ENCODE results near the gene CDC42EP4.

The CDC42EP4 gene

GRCh38 chr17:73278465-73279453 is 33.0 kb downstream of the CDC42EP4 start (continued):
- peak; percentile 26; the same call in 1 of the 2 replicates for TF ChIP-seq ZNF580 (tag by site-specific recombination; IDR thresholded peaks at IDR 0.05)
- no peak for TF ChIP-seq GLI2 (tag by site-specific recombination; IDR thresholded peaks at IDR 0.05; ENCODE audit: borderline replicate concordance, low read depth)
- TF ChIP-seq ZIC2 (tag by site-specific recombination; IDR thresholded peaks at IDR 0.05): peak; percentile 33
- no peak for TF ChIP-seq ZNF248 (tag by site-specific recombination; IDR thresholded peaks at IDR 0.05)
- TF ChIP-seq ZNF155 (tag by site-specific recombination; IDR thresholded peaks at IDR 0.05): no peak
- peak; percentile 31 for TF ChIP-seq ZNF366 (tag by site-specific recombination; conservative IDR thresholded peaks at IDR 0.05)
- TF ChIP-seq ZBTB8A (tag by site-specific recombination; IDR thresholded peaks at IDR 0.05): peak; percentile 55
- TF ChIP-seq EGR2 (tag by site-specific recombination; IDR thresholded peaks at IDR 0.05; ENCODE audit: low read depth): no peak
- peak; percentile 54 for TF ChIP-seq WT1 (tag by site-specific recombination; IDR thresholded peaks at IDR 0.05)
- peak; percentile 17; the same call in 1 of the 2 replicates for TF ChIP-seq ZBTB20 (tag by site-specific recombination; IDR thresholded peaks at IDR 0.05)
- TF ChIP-seq, protein P1, sequence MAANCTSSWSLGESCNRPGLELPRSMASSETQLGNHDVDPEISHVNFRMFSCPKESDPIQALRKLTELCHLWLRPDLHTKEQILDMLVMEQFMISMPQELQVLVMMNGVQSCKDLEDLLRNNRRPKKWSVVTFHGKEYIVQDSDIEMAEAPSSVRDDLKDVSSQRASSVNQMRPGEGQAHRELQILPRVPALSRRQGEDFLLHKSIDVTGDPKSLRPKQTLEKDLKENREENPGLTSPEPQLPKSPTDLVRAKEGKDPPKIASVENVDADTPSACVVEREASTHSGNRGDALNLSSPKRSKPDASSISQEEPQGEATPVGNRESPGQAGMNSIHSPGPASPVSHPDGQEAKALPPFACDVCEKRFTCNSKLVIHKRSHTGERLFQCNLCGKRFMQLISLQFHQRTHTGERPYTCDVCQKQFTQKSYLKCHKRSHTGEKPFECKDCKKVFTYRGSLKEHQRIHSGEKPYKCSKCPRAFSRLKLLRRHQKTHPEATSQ (tag by site-specific recombination; IDR thresholded peaks at IDR 0.05): 0 out of 2 replicates have a peak, but pooled peaks have one; percentile 11
- TF ChIP-seq ZNF785 (tag by site-specific recombination; IDR thresholded peaks at IDR 0.05): no peak
- peak; percentile 17; the same call in 1 of the 2 replicates for TF ChIP-seq ZNF423 (tag by site-specific recombination; IDR thresholded peaks at IDR 0.05)
- peak; percentile 51 for TF ChIP-seq ZBTB48 (tag by site-specific recombination; IDR thresholded peaks at IDR 0.05)
- no peak for TF ChIP-seq SP3 (tag by site-specific recombination; IDR thresholded peaks at IDR 0.05)
- TF ChIP-seq, protein P2, sequence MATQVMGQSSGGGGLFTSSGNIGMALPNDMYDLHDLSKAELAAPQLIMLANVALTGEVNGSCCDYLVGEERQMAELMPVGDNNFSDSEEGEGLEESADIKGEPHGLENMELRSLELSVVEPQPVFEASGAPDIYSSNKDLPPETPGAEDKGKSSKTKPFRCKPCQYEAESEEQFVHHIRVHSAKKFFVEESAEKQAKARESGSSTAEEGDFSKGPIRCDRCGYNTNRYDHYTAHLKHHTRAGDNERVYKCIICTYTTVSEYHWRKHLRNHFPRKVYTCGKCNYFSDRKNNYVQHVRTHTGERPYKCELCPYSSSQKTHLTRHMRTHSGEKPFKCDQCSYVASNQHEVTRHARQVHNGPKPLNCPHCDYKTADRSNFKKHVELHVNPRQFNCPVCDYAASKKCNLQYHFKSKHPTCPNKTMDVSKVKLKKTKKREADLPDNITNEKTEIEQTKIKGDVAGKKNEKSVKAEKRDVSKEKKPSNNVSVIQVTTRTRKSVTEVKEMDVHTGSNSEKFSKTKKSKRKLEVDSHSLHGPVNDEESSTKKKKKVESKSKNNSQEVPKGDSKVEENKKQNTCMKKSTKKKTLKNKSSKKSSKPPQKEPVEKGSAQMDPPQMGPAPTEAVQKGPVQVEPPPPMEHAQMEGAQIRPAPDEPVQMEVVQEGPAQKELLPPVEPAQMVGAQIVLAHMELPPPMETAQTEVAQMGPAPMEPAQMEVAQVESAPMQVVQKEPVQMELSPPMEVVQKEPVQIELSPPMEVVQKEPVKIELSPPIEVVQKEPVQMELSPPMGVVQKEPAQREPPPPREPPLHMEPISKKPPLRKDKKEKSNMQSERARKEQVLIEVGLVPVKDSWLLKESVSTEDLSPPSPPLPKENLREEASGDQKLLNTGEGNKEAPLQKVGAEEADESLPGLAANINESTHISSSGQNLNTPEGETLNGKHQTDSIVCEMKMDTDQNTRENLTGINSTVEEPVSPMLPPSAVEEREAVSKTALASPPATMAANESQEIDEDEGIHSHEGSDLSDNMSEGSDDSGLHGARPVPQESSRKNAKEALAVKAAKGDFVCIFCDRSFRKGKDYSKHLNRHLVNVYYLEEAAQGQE (tag by site-specific recombination; IDR thresholded peaks at IDR 0.05): no peak

GRCh38 chr17:73278049-73278464 is 33.7 kb downstream of the CDC42EP4 start:
- no peaks in the 10 kb centered on the region for H3K9me3 ChIP-seq (ENCODE audit: control insufficient read depth, insufficient read depth, low read depth, low read length)
- no peaks in the 10 kb centered on the region for H3K36me3 ChIP-seq (ENCODE audit: control insufficient read depth in 2 of 2, insufficient read depth in 1 of 2, low read length in 2 of 2)
- H3K4me3 ChIP-seq (ENCODE audit: low read depth, low read length): no peak overlapping the region
- peak overlapping the region; percentile 62 for H3K27ac ChIP-seq (ENCODE audit: extremely low read depth, low read depth, low read length)
- TF ChIP-seq ZNF473 (tag by site-specific recombination; IDR thresholded peaks at IDR 0.05) (no peak), ZSCAN16 (tag by site-specific recombination; IDR thresholded peaks at IDR 0.05) (peak; percentile 39; the same call in 1 of the 2 replicates)
- POLR2A ChIA-PET: interaction anchor here (1.1 to 1.7 kb wide), 4 partner anchors 13 to 33 kb away, joined by 3 to 11 read pairs (median 6); partner anchors contain the start of gene CDC42EP4
- peaks cover 12% of the 10 kb centered on the region for H3K4me1 ChIP-seq (ENCODE audit: control insufficient read depth, insufficient read depth, low read length)
- CTCF ChIA-PET: interaction anchor here (0.6 to 4.9 kb wide), 4 partner anchors 11 to 92 kb away, joined by 3 to 19 read pairs (median 6); no protein-coding TSS in a partner anchor

Measured in HEK293 (cell line).